ENCODE measurements around the gene ZSWIM9.
A peak's percentile ranks its signal among the peaks of the same experiment; 100 is the strongest.

Gene ZSWIM9

DNA sequence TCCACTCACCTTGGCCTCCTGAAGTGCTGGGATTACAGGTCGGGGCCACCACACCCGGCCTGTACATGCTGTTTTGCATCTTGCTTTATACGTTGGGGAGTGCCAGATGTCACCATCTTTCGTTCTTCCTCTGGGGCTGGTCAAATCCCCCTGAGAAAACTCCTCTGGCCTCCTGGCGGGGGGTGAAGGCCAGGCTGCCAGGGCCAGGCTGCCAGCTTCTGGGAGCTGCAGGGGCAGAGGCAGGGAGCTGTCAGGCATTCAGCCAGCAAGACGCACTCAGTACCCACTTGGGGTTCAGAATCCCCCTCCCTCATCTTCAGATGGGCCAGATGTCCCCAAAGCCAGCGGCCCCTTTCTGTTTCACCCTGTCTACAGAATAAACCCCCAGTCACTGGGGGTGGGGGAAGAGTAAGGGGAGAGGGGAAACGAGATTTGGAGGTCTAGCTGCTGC is 16.1 kb downstream of the ZSWIM9 start:
- peak overlapping the region; percentile 61 for H3K4me2 ChIP-seq (ENCODE audit: low read length)

DNA sequence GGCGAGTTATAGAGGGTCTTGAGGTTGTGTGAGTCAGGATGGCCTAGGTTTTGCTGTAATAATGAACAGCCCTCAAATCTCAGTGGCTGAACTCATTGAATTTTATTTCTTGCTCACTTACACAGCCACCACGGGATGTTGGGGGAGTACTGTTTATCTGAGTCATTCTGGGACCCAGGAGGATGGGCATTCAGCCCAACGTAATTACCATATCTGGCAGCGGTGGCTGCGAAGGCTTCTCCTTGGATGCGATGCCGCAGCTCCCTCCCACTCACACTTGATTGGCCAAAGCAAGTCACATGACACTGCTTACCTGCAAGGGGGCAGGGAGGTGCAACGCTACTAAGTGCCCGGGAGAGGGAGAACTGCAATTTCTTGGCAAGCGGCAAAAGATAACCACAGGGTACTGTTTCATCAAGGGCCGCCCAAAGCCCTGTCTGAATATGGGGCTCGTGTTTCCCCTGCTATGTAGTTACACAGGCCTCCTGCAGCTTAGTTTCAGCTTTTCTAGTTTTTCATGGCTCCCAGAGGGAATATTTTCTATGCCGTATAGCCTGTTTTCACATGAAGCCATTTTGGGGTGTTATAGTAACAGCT is 19.9 kb downstream of the ZSWIM9 start:
- peak overlapping the region; percentile 50 for H3K4me2 ChIP-seq (ENCODE audit: low read length)
- no peaks in the 10 kb centered on the region for H3K27me3 ChIP-seq (ENCODE audit: low read depth, low read length)
- no peaks in the 10 kb centered on the region for H3K79me2 ChIP-seq (ENCODE audit: low read length)
- H4K20me1 ChIP-seq (ENCODE audit: insufficient read depth, low read length) = no peaks in the 10 kb centered on the region
- peaks cover 30% of the 10 kb centered on the region for H3K4me1 ChIP-seq (ENCODE audit: low read length)
- peaks cover 9% of the 10 kb centered on the region for H3K36me3 ChIP-seq (replicated peaks; ENCODE audit: low read depth, low read length)
- TF ChIP-seq EZH2phosphoT487 (IDR thresholded peaks at IDR 0.05; ENCODE audit: low read depth) = no peak
- TF ChIP-seq, protein P1, sequence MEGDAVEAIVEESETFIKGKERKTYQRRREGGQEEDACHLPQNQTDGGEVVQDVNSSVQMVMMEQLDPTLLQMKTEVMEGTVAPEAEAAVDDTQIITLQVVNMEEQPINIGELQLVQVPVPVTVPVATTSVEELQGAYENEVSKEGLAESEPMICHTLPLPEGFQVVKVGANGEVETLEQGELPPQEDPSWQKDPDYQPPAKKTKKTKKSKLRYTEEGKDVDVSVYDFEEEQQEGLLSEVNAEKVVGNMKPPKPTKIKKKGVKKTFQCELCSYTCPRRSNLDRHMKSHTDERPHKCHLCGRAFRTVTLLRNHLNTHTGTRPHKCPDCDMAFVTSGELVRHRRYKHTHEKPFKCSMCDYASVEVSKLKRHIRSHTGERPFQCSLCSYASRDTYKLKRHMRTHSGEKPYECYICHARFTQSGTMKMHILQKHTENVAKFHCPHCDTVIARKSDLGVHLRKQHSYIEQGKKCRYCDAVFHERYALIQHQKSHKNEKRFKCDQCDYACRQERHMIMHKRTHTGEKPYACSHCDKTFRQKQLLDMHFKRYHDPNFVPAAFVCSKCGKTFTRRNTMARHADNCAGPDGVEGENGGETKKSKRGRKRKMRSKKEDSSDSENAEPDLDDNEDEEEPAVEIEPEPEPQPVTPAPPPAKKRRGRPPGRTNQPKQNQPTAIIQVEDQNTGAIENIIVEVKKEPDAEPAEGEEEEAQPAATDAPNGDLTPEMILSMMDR (IDR thresholded peaks at IDR 0.05; ENCODE audit: low read depth, low read length) = peak; percentile 27; the same call in 1 of the 2 replicates
- H3K4me3 ChIP-seq (ENCODE audit: low read length) = peak overlapping the region; percentile 5; the same call in 1 of the 2 replicates
- peaks cover 2% of the 10 kb centered on the region; the same call in 1 of the 2 replicates for H3K9me3 ChIP-seq (ENCODE audit: insufficient read depth, low read length)
- H3K9ac ChIP-seq (ENCODE audit: low read length) = no peak overlapping the region
- no peak overlapping the region for H2AFZ ChIP-seq (ENCODE audit: low read depth, low read length)
- 0 out of 2 replicates have a peak overlapping the region, but pooled peaks have one; percentile 5 for H3K27ac ChIP-seq (ENCODE audit: low read length)

More for the DNA sequence above, 16.1 kb downstream of the ZSWIM9 start:
- peaks cover 7% of the 10 kb centered on the region for H3K9me3 ChIP-seq (ENCODE audit: insufficient read depth, low read length)
- H3K79me2 ChIP-seq (ENCODE audit: low read length) = no peaks in the 10 kb centered on the region
- peak overlapping the region; percentile 25; the same call in 1 of the 2 replicates for H3K4me3 ChIP-seq (ENCODE audit: low read length)
- peaks cover 22% of the 10 kb centered on the region for H3K36me3 ChIP-seq (replicated peaks; ENCODE audit: low read depth, low read length)
- peak overlapping the region; percentile 21 for H3K9ac ChIP-seq (ENCODE audit: low read length)
- H2AFZ ChIP-seq (ENCODE audit: low read depth, low read length) = no peak overlapping the region
- H3K27me3 ChIP-seq (ENCODE audit: low read depth, low read length) = no peaks in the 10 kb centered on the region
- TF ChIP-seq EZH2phosphoT487 (IDR thresholded peaks at IDR 0.05; ENCODE audit: low read depth) = no peak
- TF ChIP-seq, protein P1 (IDR thresholded peaks at IDR 0.05; ENCODE audit: low read depth, low read length) = no peak
- peaks cover 31% of the 10 kb centered on the region for H3K4me1 ChIP-seq (ENCODE audit: low read length)
- H3K27ac ChIP-seq (ENCODE audit: low read length) = peak overlapping the region; percentile 51
- H4K20me1 ChIP-seq (ENCODE audit: insufficient read depth, low read length) = no peaks in the 10 kb centered on the region

DNA sequence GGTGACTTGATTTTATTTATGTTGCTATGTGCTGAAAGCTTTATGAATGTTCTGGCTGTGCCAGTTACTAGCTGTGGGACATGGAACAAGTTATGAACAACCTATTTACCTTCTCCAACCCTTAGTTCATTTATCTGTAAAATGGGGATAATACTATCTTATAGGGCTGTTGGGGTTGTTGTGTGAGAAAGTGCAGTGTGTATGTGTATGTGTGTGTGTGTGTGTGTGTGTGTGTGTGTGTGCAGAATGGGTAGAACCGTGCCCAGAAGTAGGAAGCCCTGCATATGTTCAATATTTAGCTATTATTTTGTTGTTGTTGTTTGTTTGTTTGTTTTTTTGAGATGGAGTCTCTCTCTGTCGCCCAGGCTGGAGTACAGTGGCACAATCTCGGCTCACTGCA is 20.4 kb downstream of the ZSWIM9 start:
- H3K36me3 ChIP-seq (replicated peaks; ENCODE audit: low read depth, low read length) = peaks cover 9% of the 10 kb centered on the region
- H3K79me2 ChIP-seq (ENCODE audit: low read length) = no peaks in the 10 kb centered on the region
- peak overlapping the region; percentile 5; the same call in 1 of the 2 replicates for H3K4me3 ChIP-seq (ENCODE audit: low read length)
- no peak overlapping the region for H2AFZ ChIP-seq (ENCODE audit: low read depth, low read length)
- TF ChIP-seq, protein P1 (IDR thresholded peaks at IDR 0.05; ENCODE audit: low read depth, low read length) = no peak
- no peak for TF ChIP-seq EZH2phosphoT487 (IDR thresholded peaks at IDR 0.05; ENCODE audit: low read depth)
- peaks cover 2% of the 10 kb centered on the region; the same call in 1 of the 2 replicates for H3K9me3 ChIP-seq (ENCODE audit: insufficient read depth, low read length)
- 0 out of 2 replicates have a peak overlapping the region, but pooled peaks have one; percentile 5 for H3K27ac ChIP-seq (ENCODE audit: low read length)
- H3K27me3 ChIP-seq (ENCODE audit: low read depth, low read length) = no peaks in the 10 kb centered on the region
- peaks cover 25% of the 10 kb centered on the region for H3K4me1 ChIP-seq (ENCODE audit: low read length)
- H3K9ac ChIP-seq (ENCODE audit: low read length) = no peak overlapping the region
- peak overlapping the region; percentile 50; the same call in 1 of the 2 replicates for H3K4me2 ChIP-seq (ENCODE audit: low read length)
- no peaks in the 10 kb centered on the region for H4K20me1 ChIP-seq (ENCODE audit: insufficient read depth, low read length)

GRCh38 chr19:48192750-48193149 is 22.3 kb downstream of the ZSWIM9 start:
- no peak overlapping the region for H3K9ac ChIP-seq (ENCODE audit: low read length)
- peaks cover 2% of the 10 kb centered on the region; the same call in 1 of the 2 replicates for H3K9me3 ChIP-seq (ENCODE audit: insufficient read depth, low read length)
- no peak overlapping the region for H3K27ac ChIP-seq (ENCODE audit: low read length)
- H3K4me2 ChIP-seq (ENCODE audit: low read length) = no peak overlapping the region
- H3K79me2 ChIP-seq (ENCODE audit: low read length) = no peaks in the 10 kb centered on the region
- peaks cover 9% of the 10 kb centered on the region for H3K36me3 ChIP-seq (replicated peaks; ENCODE audit: low read depth, low read length)
- no peaks in the 10 kb centered on the region for H4K20me1 ChIP-seq (ENCODE audit: insufficient read depth, low read length)
- no peak overlapping the region for H2AFZ ChIP-seq (ENCODE audit: low read depth, low read length)
- H3K27me3 ChIP-seq (ENCODE audit: low read depth, low read length) = no peaks in the 10 kb centered on the region
- TF ChIP-seq EZH2phosphoT487 (IDR thresholded peaks at IDR 0.05; ENCODE audit: low read depth) = no peak
- TF ChIP-seq, protein P1 (IDR thresholded peaks at IDR 0.05; ENCODE audit: low read depth, low read length) = no peak
- peaks cover 13% of the 10 kb centered on the region for H3K4me1 ChIP-seq (ENCODE audit: low read length)
- H3K4me3 ChIP-seq (ENCODE audit: low read length) = no peak overlapping the region
